Trophoblast cell (in vitro differentiated cells and primary cell): Measurements from ENCODE around the gene EDNRA.

ENCODE experiments used
- DNase-seq, 2 donors: peaks; one replicate each; pipeline ENCODE4 v3.0.0-alpha.2; 2016
- H2AFZ ChIP-seq: 2 replicates; pipeline ENCODE4 v1.6.1; 2013; ENCODE audit warnings: low read length, moderate library complexity, mild to moderate bottlenecking; ENCODE audit not compliant: insufficient read depth, poor library complexity
- H2AK5ac ChIP-seq: 2 replicates; pipeline ENCODE4 v1.6.1; 2013; ENCODE audit warnings: mild to moderate bottlenecking, low read length
- H2BK120ac ChIP-seq: 2 replicates; pipeline ENCODE4 v1.6.1; 2013; ENCODE audit warnings: low read length, mild to moderate bottlenecking, moderate library complexity; ENCODE audit not compliant: insufficient read depth, poor library complexity
- H2BK12ac ChIP-seq: 2 replicates; pipeline ENCODE4 v1.6.1; 2013; ENCODE audit warnings: mild to moderate bottlenecking, low read length, moderate library complexity
- H2BK5ac ChIP-seq: 2 replicates; pipeline ENCODE4 v1.6.1; 2013; ENCODE audit warnings: low read length, low read depth, moderate library complexity, mild to moderate bottlenecking; ENCODE audit not compliant: poor library complexity
- H3K14ac ChIP-seq: 2 replicates; pipeline ENCODE4 v1.6.1; 2013; ENCODE audit warnings: mild to moderate bottlenecking, low read length
- H3K18ac ChIP-seq: 2 replicates; pipeline ENCODE4 v1.6.1; 2013; ENCODE audit warnings: mild to moderate bottlenecking, low read length
- H3K23ac ChIP-seq: 2 replicates; pipeline ENCODE4 v1.6.1; 2013; ENCODE audit warnings: low read length
- H3K27ac ChIP-seq: 2 replicates; pipeline ENCODE4 v1.5.1; 2013; ENCODE audit warnings: low read depth, mild to moderate bottlenecking, inconsistent platforms, low read length, moderate library complexity
- H3K27me3 ChIP-seq: 2 replicates; pipeline ENCODE4 v1.6.1; 2013; ENCODE audit warnings: inconsistent platforms, mild to moderate bottlenecking, low read length, moderate library complexity; ENCODE audit not compliant: insufficient read depth
- H3K36me3 ChIP-seq, 2 experiments: 1 replicate in 1 of 2; 2 replicates in 1 of 2; pipeline ENCODE4 v1.6.1; 2013; ENCODE audit warnings: low read length in 2 of 2, mild to moderate bottlenecking in 2 of 2, moderate library complexity in 1 of 2; ENCODE audit not compliant: insufficient read depth in 2 of 2, control insufficient read depth in 1 of 2
- H3K4ac ChIP-seq: 2 replicates; pipeline ENCODE4 v1.6.1; 2013; ENCODE audit warnings: low read depth, mild to moderate bottlenecking, low read length, moderate library complexity
- H3K4me1 ChIP-seq, 2 experiments: 1 replicate in 1 of 2; 2 replicates in 1 of 2; pipeline ENCODE4 v1.6.1; 2013; ENCODE audit warnings: low read length in 2 of 2, mild to moderate bottlenecking in 2 of 2, moderate library complexity in 1 of 2; ENCODE audit not compliant: insufficient read depth in 2 of 2, control insufficient read depth in 1 of 2
- H3K4me2 ChIP-seq: 2 replicates; pipeline ENCODE4 v1.6.1; 2013; ENCODE audit warnings: inconsistent platforms, mild to moderate bottlenecking, low read length, moderate library complexity
- H3K4me3 ChIP-seq: 2 replicates; pipeline ENCODE4 v1.5.1; 2013; ENCODE audit warnings: mild to moderate bottlenecking, low read depth, low read length, inconsistent platforms
- H3K79me1 ChIP-seq: one replicate; pipeline ENCODE4 v1.6.1; 2013; ENCODE audit warnings: low read length
- H3K79me2 ChIP-seq: 2 replicates; pipeline ENCODE4 v1.6.1; 2013; ENCODE audit warnings: low read length, mild to moderate bottlenecking; ENCODE audit not compliant: control insufficient read depth, insufficient read depth, poor library complexity
- H3K9ac ChIP-seq: 2 replicates; pipeline ENCODE4 v1.6.1; 2013; ENCODE audit warnings: mild to moderate bottlenecking, low read length
- H3K9me3 ChIP-seq: 2 replicates; pipeline ENCODE4 v1.6.1; 2013; ENCODE audit warnings: low read depth, mild to moderate bottlenecking, control low read depth, inconsistent platforms, low read length; ENCODE audit not compliant: insufficient read depth
- H4K12ac ChIP-seq: 2 replicates; pipeline ENCODE4 v1.6.1; 2013; ENCODE audit warnings: low read depth, mild to moderate bottlenecking, low read length, moderate library complexity
- H4K8ac ChIP-seq: 2 replicates; pipeline ENCODE4 v1.6.1; 2013; ENCODE audit warnings: low read depth, mild to moderate bottlenecking, low read length, moderate library complexity
- H4K91ac ChIP-seq: one replicate; pipeline ENCODE4 v1.6.1; 2013; ENCODE audit warnings: low read depth, mild to moderate bottlenecking, low read length, moderate library complexity
- WGBS: extraction: QIAGEN DNeasy Blood & Tissue Kit; methylation state at CpG from one replicate; pipeline ENCODE4 v1.1.7; 2013; ENCODE audit warnings: missing lambda C conversion rate; ENCODE audit not compliant: insufficient read length, insufficient coverage; ENCODE audit errors: extremely low coverage; 5-methylcytosine and 5-hydroxymethylcytosine counted together

The EDNRA gene

DNA sequence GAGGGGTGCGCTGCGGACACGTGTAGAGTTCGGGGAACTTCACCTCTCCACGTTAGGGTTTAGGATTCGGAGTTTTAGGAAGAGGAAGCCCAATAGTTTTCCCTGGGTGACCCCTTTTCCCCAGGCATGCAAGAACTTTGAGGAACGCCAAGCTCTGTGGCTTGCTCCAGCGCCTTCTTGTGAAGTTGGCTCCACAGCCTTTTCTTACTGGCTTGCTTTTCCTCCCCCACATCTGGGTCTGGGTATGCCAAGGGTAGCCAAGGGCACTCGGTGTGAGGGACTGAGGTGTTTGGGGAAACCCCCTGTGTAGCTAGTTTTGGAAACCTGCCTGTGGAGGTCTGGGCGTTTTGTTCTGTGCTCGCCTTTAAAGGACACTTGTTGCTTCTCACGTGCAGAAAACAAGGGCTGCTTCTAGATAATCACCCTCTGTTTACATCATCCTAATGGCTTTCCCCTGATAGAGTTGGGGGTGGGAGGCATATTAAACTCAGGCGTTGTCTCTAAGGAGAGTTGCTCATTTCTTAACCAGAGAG lies 746 bp downstream of the EDNRA start:
- Histone ChIP-seq H2BK5ac (no peak overlapping the region), H3K23ac (no peak overlapping the region), H3K4ac (no peak overlapping the region), H2AK5ac (no peak overlapping the region), H3K4me3 (peak overlapping the region; percentile 68), H3K18ac (no peak overlapping the region), H3K27me3 (no peaks in the 10 kb centered on the region), H3K79me1 (no peaks in the 10 kb centered on the region), H4K12ac (no peak overlapping the region), H2BK120ac (no peak overlapping the region), H3K4me1 (no peaks in the 10 kb centered on the region), H3K9me3 (no peaks in the 10 kb centered on the region), H3K9ac (no peak overlapping the region), H2AFZ (peak overlapping the region; percentile 18), H4K8ac (peak overlapping the region; percentile 2), H3K36me3 (no peaks in the 10 kb centered on the region), H4K91ac (no peak overlapping the region), H2BK12ac (no peak overlapping the region), H3K79me2 (no peaks in the 10 kb centered on the region), H3K27ac (no peak overlapping the region), H3K14ac (no peak overlapping the region), H3K4me2 (peak overlapping the region; percentile 88)
- DNase-seq = no peak
- no CpG with 5 or more reads among the region's 13 CpGs for WGBS

- Histone ChIP-seq H3K14ac (no peak overlapping the region), H4K8ac (no peak overlapping the region), H2AK5ac (no peak overlapping the region), H3K9me3 (no peaks in the 10 kb centered on the region), H3K79me2 (no peaks in the 10 kb centered on the region), H3K18ac (no peak overlapping the region), H4K12ac (no peak overlapping the region), H2BK5ac (no peak overlapping the region), H3K27ac (no peak overlapping the region), H3K79me1 (no peaks in the 10 kb centered on the region), H3K9ac (no peak overlapping the region), H3K4me1 (no peaks in the 10 kb centered on the region), H2BK12ac (no peak overlapping the region), H2AFZ (no peak overlapping the region), H3K23ac (no peak overlapping the region), H3K4ac (no peak overlapping the region), H3K4me3 (no peak overlapping the region), H2BK120ac (no peak overlapping the region), H3K36me3 (no peaks in the 10 kb centered on the region), H3K27me3 (no peaks in the 10 kb centered on the region), H3K4me2 (no peak overlapping the region), H4K91ac (no peak overlapping the region)
- no peak for DNase-seq
- no CpG with 5 or more reads among the region's 2 CpGs for WGBS
Observed at GRCh38 chr4:147482281-147482680, 1.4 kb downstream of the EDNRA start.

DNA sequence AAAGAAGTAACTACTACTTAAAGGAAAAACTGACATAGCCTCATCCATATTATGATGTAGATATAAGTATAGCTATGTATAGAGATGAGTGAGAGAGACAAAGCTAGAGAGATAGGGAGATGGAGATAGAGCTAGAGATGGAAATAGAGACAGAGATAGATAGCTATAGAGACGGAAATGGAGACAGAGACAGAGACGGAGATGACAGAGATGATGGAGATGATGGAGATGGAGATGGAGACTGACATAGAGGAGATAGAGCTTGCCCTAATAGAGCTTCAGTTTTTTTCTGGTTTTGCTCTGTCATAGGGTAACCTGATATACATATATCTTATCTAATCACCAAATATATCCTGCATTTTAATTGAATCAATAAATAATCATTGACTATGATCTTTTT lies 4.3 kb downstream of the EDNRA start:
- Histone ChIP-seq H3K27me3 (no peaks in the 10 kb centered on the region), H2BK120ac (no peak overlapping the region), H2BK12ac (no peak overlapping the region), H3K4me2 (no peak overlapping the region), H3K4ac (no peak overlapping the region), H3K14ac (no peak overlapping the region), H4K91ac (no peak overlapping the region), H2BK5ac (no peak overlapping the region), H2AFZ (no peak overlapping the region), H3K27ac (no peak overlapping the region), H4K8ac (no peak overlapping the region), H3K36me3 (no peaks in the 10 kb centered on the region), H3K23ac (no peak overlapping the region), H3K9ac (no peak overlapping the region), H3K18ac (no peak overlapping the region), H3K79me2 (no peaks in the 10 kb centered on the region), H4K12ac (no peak overlapping the region), H3K4me1 (no peaks in the 10 kb centered on the region), H3K4me3 (no peak overlapping the region), H2AK5ac (no peak overlapping the region), H3K79me1 (no peaks in the 10 kb centered on the region), H3K9me3 (no peaks in the 10 kb centered on the region)
- WGBS = no CpG with 5 or more reads among the region's 2 CpGs
- DNase-seq = no peak

DNA sequence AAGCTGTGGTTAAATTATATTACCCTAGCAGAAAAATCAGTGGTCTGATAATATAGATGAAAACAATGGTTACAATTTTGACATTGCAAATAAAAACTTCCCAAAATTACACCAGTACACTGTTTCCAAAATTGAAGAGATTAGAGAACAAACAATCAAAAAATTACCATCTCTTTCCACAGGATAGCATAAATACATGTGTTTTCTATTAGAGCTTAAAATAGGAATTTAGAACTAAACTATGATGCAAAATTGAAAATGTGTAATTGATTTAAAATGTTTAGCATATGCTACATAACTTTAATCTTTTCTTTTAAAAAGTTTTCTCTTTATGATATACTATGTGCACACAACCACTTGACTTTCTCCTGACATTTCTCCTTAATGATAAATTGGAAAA lies 6.7 kb downstream of the EDNRA start:
- Histone ChIP-seq H3K9me3 (no peaks in the 10 kb centered on the region), H2AK5ac (no peak overlapping the region), H3K4me2 (no peak overlapping the region), H2AFZ (no peak overlapping the region), H3K4me1 (no peaks in the 10 kb centered on the region), H3K27ac (no peak overlapping the region), H3K4ac (no peak overlapping the region), H3K36me3 (no peaks in the 10 kb centered on the region), H3K23ac (no peak overlapping the region), H2BK5ac (no peak overlapping the region), H3K79me2 (no peaks in the 10 kb centered on the region), H3K79me1 (no peaks in the 10 kb centered on the region), H2BK12ac (no peak overlapping the region), H3K14ac (no peak overlapping the region), H2BK120ac (no peak overlapping the region), H4K12ac (no peak overlapping the region), H4K8ac (no peak overlapping the region), H3K27me3 (no peaks in the 10 kb centered on the region), H4K91ac (no peak overlapping the region), H3K18ac (no peak overlapping the region), H3K4me3 (no peak overlapping the region), H3K9ac (no peak overlapping the region)
- no peak for DNase-seq
